Endothelial cell of umbilical vein (primary cell): Measurements from ENCODE around the gene PRKCB. TPM values are rescaled to one million over a fixed set of nuclear protein-coding genes. Genes with fewer than 3 reads are reported as not detected.

ENCODE experiments used
- BruUV-seq: library from RNA; stranded (reverse); fragments of 400-500 nt; replicated peaks from 2 replicates; lab custom pipeline; 2021; lab: Mats Ljungman, UMichigan
- CTCF ChIA-PET: fragments of 300-600, 350-600 bp; sonication (Branson Sonifier 250); formaldehyde crosslinking; loops from one replicate; lab custom pipeline; 2021; ENCODE audit warnings: antibody characterized with exemption, inconsistent platforms; lab: Charles Lee
- POLR2A ChIA-PET: fragments of 300-600, 350-600 bp; sonication (Branson Sonifier 250); formaldehyde crosslinking; loops from one replicate; lab custom pipeline; 2021; ENCODE audit warnings: antibody characterized with exemption, inconsistent platforms; lab: Charles Lee
- DNase-seq: peaks from one replicate; pipeline ENCODE4 v3.0.0-alpha.2; 2011; ENCODE audit warnings: low read depth, low spot score
- FAIRE-seq: peaks from 2 replicates; lab custom pipeline; 2011; peaks lifted over from hg19 to GRCh38; lab: Jason Lieb, UNC
- H2AFZ ChIP-seq: 2 replicates; pipeline ENCODE4 v1.6.0; 2012; ENCODE audit warnings: low read depth, low read length, control low read depth, inconsistent platforms
- H3K27ac ChIP-seq: 2 replicates; pipeline ENCODE4 v1.5.1; 2011; ENCODE audit warnings: low read depth, mild to moderate bottlenecking, control low read depth, low read length, moderate library complexity; ENCODE audit not compliant: insufficient read depth
- H3K27me3 ChIP-seq, 2 experiments: 2 replicates each; pipeline versions ENCODE4 v1.6.0 to v1.6.1; 2011; ENCODE audit warnings: low read length in 2 of 2, mixed read lengths in 1 of 2; ENCODE audit not compliant: control insufficient read depth in 2 of 2, insufficient read depth in 2 of 2
- H3K36me3 ChIP-seq, 2 experiments: 2 replicates in 1 of 2; 3 replicates in 1 of 2; pipeline ENCODE4 v1.5.1; 2011; ENCODE audit warnings: low read length in 2 of 2, mild to moderate bottlenecking in 1 of 2, moderate library complexity in 1 of 2; ENCODE audit not compliant: control insufficient read depth in 2 of 2, insufficient read depth in 2 of 2; ENCODE audit errors: extremely low read depth in 1 of 2
- H3K4me1 ChIP-seq: 3 replicates; pipeline ENCODE4 v1.5.1; 2011; ENCODE audit warnings: mild to moderate bottlenecking, low read length; ENCODE audit not compliant: control insufficient read depth, insufficient read depth; ENCODE audit errors: extremely low read depth
- H3K4me2 ChIP-seq: 2 replicates; pipeline ENCODE4 v1.6.1; 2011; ENCODE audit warnings: low read length, control low read depth, mixed read lengths; ENCODE audit not compliant: insufficient read depth
- H3K4me3 ChIP-seq, 3 experiments: fragments of 200-600 bp in 1 of 3; sonication (generic), shearing (Covaris generic) in 1 of 3; replicated peaks in 1 of 3; 2 replicates each; pipeline ENCODE4 v1.5.1; 2011 to 2016; ENCODE audit warnings: control low read depth in 3 of 3, low read length in 3 of 3, mild to moderate bottlenecking in 2 of 3, inconsistent platforms in 1 of 3, low read depth in 1 of 3, moderate library complexity in 1 of 3; ENCODE audit not compliant: insufficient read depth in 1 of 3
- H3K79me2 ChIP-seq: 2 replicates; pipeline ENCODE4 v1.6.0; 2012; ENCODE audit warnings: low read length, inconsistent platforms; ENCODE audit not compliant: control insufficient read depth, insufficient read depth
- H3K9ac ChIP-seq: replicated peaks from 2 replicates; pipeline ENCODE3; 2011; ENCODE audit warnings: low read length, control low read depth; ENCODE audit not compliant: insufficient read depth; ENCODE audit errors: extremely low read depth
- H3K9me1 ChIP-seq: replicated peaks from 3 replicates; pipeline ENCODE4 v1.6.0; 2011; ENCODE audit warnings: mild to moderate bottlenecking, low read length; ENCODE audit not compliant: control insufficient read depth, insufficient read depth; ENCODE audit errors: extremely low read depth
- H3K9me3 ChIP-seq: replicated peaks from 2 replicates; pipeline ENCODE4 v1.5.1; 2012; ENCODE audit warnings: low read length, inconsistent platforms; ENCODE audit not compliant: control insufficient read depth, insufficient read depth
- H4K20me1 ChIP-seq: replicated peaks from 2 replicates; pipeline ENCODE3; 2011; ENCODE audit warnings: mild to moderate bottlenecking, low read length; ENCODE audit not compliant: control insufficient read depth, insufficient read depth; ENCODE audit errors: extremely low read depth
- EZH2 ChIP-seq: IDR thresholded peaks from 2 replicates; pipeline ENCODE4 v1.6.1; 2012; ENCODE audit warnings: borderline replicate concordance, low read depth, mild to moderate bottlenecking, moderate library complexity, low read length, inconsistent platforms; ENCODE audit not compliant: severe bottlenecking
- FOS ChIP-seq: IDR thresholded peaks from 2 replicates; pipeline ENCODE4 v1.6.1; 2011; ENCODE audit warnings: mild to moderate bottlenecking, low read length, moderate library complexity, borderline replicate concordance; ENCODE audit not compliant: insufficient read depth
- GATA2 ChIP-seq: IDR thresholded peaks from 2 replicates; pipeline ENCODE4 v1.7.0; 2011; ENCODE audit warnings: low read depth, mild to moderate bottlenecking, moderate library complexity, mixed read lengths, low read length; ENCODE audit not compliant: insufficient read length, insufficient read depth
- JUN ChIP-seq: IDR thresholded peaks from 2 replicates; pipeline ENCODE4 v1.6.1; 2011; ENCODE audit warnings: borderline replicate concordance, low read depth; ENCODE audit not compliant: insufficient read length, insufficient read depth
- MYC ChIP-seq: IDR thresholded peaks from one replicate; pipeline ENCODE4 v1.6.1; 2011; ENCODE audit warnings: mild to moderate bottlenecking, low read depth, low read length
- POLR2A ChIP-seq: IDR thresholded peaks from 2 replicates; pipeline ENCODE4 v1.6.1; 2012; ENCODE audit warnings: low read depth, mild to moderate bottlenecking, control low read depth, low read length
- POLR2AphosphoS5 ChIP-seq: IDR thresholded peaks from 2 replicates; pipeline ENCODE4 v1.6.1; 2012; ENCODE audit warnings: low read depth, mild to moderate bottlenecking, control low read depth, low read length, moderate library complexity; ENCODE audit not compliant: insufficient read depth
- dilution Hi-C: fragments of 300-500 bp; cut with MboI; formaldehyde crosslinking; loops from one replicate; pipeline ENCODE4 v1.15.0; 2019; ENCODE audit warnings: low sequenced_read_pairs; ENCODE audit not compliant: extremely low pct_ligation_motif_present
- intact Hi-C: fragments of 100-400 bp; cut with micrococcal nuclease; formaldehyde crosslinking; loops from one replicate; pipeline ENCODE4 v1.10.0; 2022
- polyA plus RNA-seq, 4 experiments: library from polyadenylated mRNA; depleted of rRNA in 3 of 4; stranded (reverse) in 3 of 4; unstranded in 1 of 4; fragments of >200 nt; gene quantifications; 2 replicates each; pipeline versions ENCODE4 v1.2.1 to v1.2.3, GENCODE V29; 2011 to 2012; ENCODE audit warnings: missing spikeins in 1 of 4
- total RNA-seq: library from RNA; stranded (reverse); gene quantifications from 2 replicates; pipeline ENCODE4 v1.2.3, GENCODE V29; 2021
- TF ChIP-seq, protein P1 (sequence below), 2 donors: IDR thresholded peaks; 1 replicate in 1 of 2; 2 replicates in 1 of 2; pipeline ENCODE4 v1.5.1; 2011; ENCODE audit warnings: low read length in 2 of 2, mild to moderate bottlenecking in 2 of 2, moderate library complexity in 2 of 2, control low read depth in 1 of 2, inconsistent platforms in 1 of 2, low read depth in 1 of 2; ENCODE audit not compliant: insufficient read depth in 1 of 2; ENCODE audit errors: extremely low read depth in 1 of 2
- TF ChIP-seq, protein P2 (sequence below): IDR thresholded peaks from 2 replicates; pipeline ENCODE4 v1.6.1; 2011; ENCODE audit not compliant: insufficient read depth, insufficient read length

Gene PRKCB
- total and polyA plus RNA-seq, 2 donors (not counting 3 experiments of a cell fraction or from before 2014, with no cell fraction given) = 0.01 TPM; not detected in 1

DNA sequence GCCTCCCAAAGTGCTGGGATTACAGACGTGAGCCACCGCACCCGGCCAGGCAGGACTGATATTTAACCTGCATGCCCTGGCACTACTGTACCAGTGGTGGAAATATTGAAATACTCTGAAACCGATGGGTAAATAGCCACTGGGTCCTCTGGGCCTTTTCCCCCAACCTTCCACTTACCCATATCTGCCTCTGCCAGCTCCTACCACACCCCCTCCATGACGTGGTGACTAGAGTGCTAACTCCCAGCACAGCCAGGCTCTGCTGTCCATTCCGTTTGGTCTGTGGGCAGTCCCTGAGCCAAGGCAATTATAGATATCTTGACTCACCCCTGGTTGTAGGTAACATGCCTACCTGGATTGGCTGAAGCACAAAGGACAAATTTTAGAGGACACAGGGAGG, 187.8 kb downstream of the PRKCB start:
- no TSS peak for BruUV-seq
- no peak overlapping the region for H3K4me3 ChIP-seq
- no peaks in the 10 kb centered on the region for H3K27me3 ChIP-seq
- no peaks in the 10 kb centered on the region for H3K36me3 ChIP-seq
- ChIA-PET CTCF (interaction anchor here (0.8 kb wide), 1 partner anchor 13 kb away, joined by 3 read pairs; no protein-coding TSS in a partner anchor), POLR2A (no interaction called here)
- H3K9me3 ChIP-seq = no peaks in the 10 kb centered on the region
- no peak overlapping the region for H3K27ac ChIP-seq
- intact Hi-C loops (no loop called here), dilution Hi-C loops (no loop called here)
- no peak for DNase-seq
- no peak for TF ChIP-seq POLR2A
- H3K9ac ChIP-seq = no peak overlapping the region
- H3K9me1 ChIP-seq = no peaks in the 10 kb centered on the region
- H4K20me1 ChIP-seq = no peaks in the 10 kb centered on the region
- H2AFZ ChIP-seq = no peak overlapping the region
- no peak for FAIRE-seq
- H3K4me2 ChIP-seq = no peak overlapping the region
- no peaks in the 10 kb centered on the region for H3K79me2 ChIP-seq
- H3K4me1 ChIP-seq = no peaks in the 10 kb centered on the region

DNA sequence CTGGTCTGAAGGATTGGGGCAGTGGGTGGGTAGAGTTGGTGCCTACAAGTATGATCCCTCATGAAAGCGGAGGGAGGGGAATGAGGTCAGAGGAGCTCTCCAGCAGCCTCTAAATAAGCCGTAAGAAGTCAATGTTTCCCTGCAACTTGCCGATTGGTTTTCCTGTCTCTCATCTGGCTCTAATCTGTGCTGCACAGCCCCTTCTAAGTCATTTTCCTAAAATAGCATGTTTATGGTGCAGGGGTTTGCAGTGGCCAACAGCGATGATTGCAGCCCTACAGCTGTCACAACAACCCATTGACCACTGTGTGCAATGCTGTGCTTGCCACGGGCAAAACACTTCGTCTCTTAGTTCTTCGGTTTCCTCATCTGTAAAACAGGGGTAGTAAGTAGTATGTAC, 189.2 kb downstream of the PRKCB start:
- H4K20me1 ChIP-seq = no peaks in the 10 kb centered on the region
- H3K79me2 ChIP-seq = no peaks in the 10 kb centered on the region
- no peak for DNase-seq
- intact Hi-C loops (no loop called here), dilution Hi-C loops (no loop called here)
- POLR2A ChIA-PET = no interaction called here
- no peaks in the 10 kb centered on the region for H3K9me3 ChIP-seq
- no peak for FAIRE-seq
- no peaks in the 10 kb centered on the region for H3K9me1 ChIP-seq
- no peak overlapping the region for H3K27ac ChIP-seq
- CTCF ChIA-PET = interaction anchor here (1.1 kb wide), 1 partner anchor 15 kb away, joined by 4 read pairs; no protein-coding TSS in a partner anchor
- no peaks in the 10 kb centered on the region for H3K4me1 ChIP-seq
- H3K4me3 ChIP-seq = no peak overlapping the region
- H2AFZ ChIP-seq = no peak overlapping the region
- no peak for TF ChIP-seq POLR2AphosphoS5
- no peak for TF ChIP-seq POLR2A
- TF ChIP-seq GATA2 = no peak
- TF ChIP-seq, protein P1, sequence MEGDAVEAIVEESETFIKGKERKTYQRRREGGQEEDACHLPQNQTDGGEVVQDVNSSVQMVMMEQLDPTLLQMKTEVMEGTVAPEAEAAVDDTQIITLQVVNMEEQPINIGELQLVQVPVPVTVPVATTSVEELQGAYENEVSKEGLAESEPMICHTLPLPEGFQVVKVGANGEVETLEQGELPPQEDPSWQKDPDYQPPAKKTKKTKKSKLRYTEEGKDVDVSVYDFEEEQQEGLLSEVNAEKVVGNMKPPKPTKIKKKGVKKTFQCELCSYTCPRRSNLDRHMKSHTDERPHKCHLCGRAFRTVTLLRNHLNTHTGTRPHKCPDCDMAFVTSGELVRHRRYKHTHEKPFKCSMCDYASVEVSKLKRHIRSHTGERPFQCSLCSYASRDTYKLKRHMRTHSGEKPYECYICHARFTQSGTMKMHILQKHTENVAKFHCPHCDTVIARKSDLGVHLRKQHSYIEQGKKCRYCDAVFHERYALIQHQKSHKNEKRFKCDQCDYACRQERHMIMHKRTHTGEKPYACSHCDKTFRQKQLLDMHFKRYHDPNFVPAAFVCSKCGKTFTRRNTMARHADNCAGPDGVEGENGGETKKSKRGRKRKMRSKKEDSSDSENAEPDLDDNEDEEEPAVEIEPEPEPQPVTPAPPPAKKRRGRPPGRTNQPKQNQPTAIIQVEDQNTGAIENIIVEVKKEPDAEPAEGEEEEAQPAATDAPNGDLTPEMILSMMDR (IDR thresholded peaks at IDR 0.05; ENCODE audit: extremely low read depth in 1 of 2, insufficient read depth in 1 of 2, low read depth in 1 of 2, low read length in 2 of 2) = no peak
- TF ChIP-seq EZH2 = no peak
- no peak for TF ChIP-seq JUN
- TF ChIP-seq, protein P2, sequence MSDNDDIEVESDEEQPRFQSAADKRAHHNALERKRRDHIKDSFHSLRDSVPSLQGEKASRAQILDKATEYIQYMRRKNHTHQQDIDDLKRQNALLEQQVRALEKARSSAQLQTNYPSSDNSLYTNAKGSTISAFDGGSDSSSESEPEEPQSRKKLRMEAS = no peak
- no peak for TF ChIP-seq MYC
- TF ChIP-seq FOS = no peak
- H3K27me3 ChIP-seq = no peaks in the 10 kb centered on the region
- no peaks in the 10 kb centered on the region for H3K36me3 ChIP-seq
- no TSS peak for BruUV-seq
- no peak overlapping the region for H3K4me2 ChIP-seq
- no peak overlapping the region for H3K9ac ChIP-seq
